Measurements from ENCODE around the gene IP6K1. TPM values are rescaled to one million over a fixed set of nuclear protein-coding genes. Genes with fewer than 3 reads are reported as not detected.

IP6K1 gene
- total and polyA plus RNA-seq, 11 donors, result 8.9 to 36.6 (median 20.4) TPM

DNA sequence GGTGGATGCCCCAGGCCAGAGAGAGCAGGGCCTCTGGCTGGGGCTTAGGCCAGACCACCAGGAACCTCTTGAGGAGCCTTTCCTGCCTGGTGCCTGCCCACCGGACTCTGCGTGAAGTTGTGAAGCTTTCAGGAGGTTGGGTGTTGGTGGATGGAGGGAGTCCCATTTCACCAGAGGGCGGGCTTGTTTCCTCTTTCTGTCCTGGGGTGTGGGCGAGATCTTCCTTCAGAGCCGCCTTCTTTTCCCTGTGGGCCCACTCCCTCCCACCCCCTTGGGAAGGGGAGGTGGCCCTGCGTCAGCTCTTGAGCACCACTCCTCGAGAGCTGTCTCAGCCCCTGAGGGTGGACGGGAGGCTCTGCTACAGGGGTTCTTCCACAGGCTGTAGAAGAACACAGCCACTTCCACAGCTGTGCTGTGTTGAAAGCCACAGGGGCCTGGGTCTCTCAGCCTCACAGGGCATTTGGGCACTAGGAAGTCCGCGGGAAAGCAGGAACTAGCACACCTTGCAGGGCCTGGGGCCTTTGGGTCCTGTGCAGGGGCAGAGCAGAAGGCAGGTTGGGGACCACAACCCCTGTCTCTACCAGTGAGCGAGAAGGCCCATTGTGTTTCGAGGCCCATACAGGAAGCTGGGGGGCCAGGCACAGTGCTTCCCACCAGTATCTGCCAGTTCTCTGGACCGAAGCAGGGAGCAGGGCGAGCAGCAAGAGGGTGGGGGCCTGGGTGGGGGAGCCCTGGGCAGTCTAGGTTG lies 69.0 kb downstream of the IP6K1 start:
- H3K4me3 ChIP-seq, result no peak overlapping the region
- H3K27ac ChIP-seq, result no peak overlapping the region
- peaks cover 2 to 61% (median 39%) of the 10 kb centered on the region in 9 donors for H3K36me3 ChIP-seq
- ATAC-seq (no peak), DNase-seq (peak in 2 of 5 donors; percentile 21 to 40)
- TF ChIP-seq, protein P1, sequence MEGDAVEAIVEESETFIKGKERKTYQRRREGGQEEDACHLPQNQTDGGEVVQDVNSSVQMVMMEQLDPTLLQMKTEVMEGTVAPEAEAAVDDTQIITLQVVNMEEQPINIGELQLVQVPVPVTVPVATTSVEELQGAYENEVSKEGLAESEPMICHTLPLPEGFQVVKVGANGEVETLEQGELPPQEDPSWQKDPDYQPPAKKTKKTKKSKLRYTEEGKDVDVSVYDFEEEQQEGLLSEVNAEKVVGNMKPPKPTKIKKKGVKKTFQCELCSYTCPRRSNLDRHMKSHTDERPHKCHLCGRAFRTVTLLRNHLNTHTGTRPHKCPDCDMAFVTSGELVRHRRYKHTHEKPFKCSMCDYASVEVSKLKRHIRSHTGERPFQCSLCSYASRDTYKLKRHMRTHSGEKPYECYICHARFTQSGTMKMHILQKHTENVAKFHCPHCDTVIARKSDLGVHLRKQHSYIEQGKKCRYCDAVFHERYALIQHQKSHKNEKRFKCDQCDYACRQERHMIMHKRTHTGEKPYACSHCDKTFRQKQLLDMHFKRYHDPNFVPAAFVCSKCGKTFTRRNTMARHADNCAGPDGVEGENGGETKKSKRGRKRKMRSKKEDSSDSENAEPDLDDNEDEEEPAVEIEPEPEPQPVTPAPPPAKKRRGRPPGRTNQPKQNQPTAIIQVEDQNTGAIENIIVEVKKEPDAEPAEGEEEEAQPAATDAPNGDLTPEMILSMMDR (IDR thresholded peaks at IDR 0.05), result no peak
- TF ChIP-seq POLR2A (IDR thresholded peaks at IDR 0.05), result no peak
- intact Hi-C loops (cut with DNase I), result loop anchor here in 2 of 10 donors (10.0 kb wide), 2 partner anchors 117 to 187 kb away; partner anchors contain the start of gene MST1R (in 1 of the 2)
- no peaks in the 10 kb centered on the region for H3K9me3 ChIP-seq
- WGBS, 4 donors, result 84 to 92% (median 89%) methylated on average over 13 to 14 of the region's 14 CpGs
- H3K27me3 ChIP-seq, result no peaks in the 10 kb centered on the region
- H3K4me1 ChIP-seq, result peaks cover 6 to 27% (median 13%) of the 10 kb centered on the region in 12 donors

GRCh38 chr3:49716691-49717210 lies 69.6 kb downstream of the IP6K1 start:
- Histone ChIP-seq H3K4me1 (peaks cover 6 to 23% (median 12%) of the 10 kb centered on the region in 12 donors), H3K4me3 (no peak overlapping the region), H3K36me3 (peaks cover 2 to 59% (median 33%) of the 10 kb centered on the region in 9 donors), H3K9me3 (no peaks in the 10 kb centered on the region), H3K27ac (no peak overlapping the region), H3K27me3 (no peaks in the 10 kb centered on the region)
- DNase-seq (peak in 2 of 5 donors; percentile 24 to 48), ATAC-seq (no peak)
- intact Hi-C loops (cut with DNase I), result loop anchor here in 2 of 10 donors (10.0 kb wide), 2 partner anchors 118 to 188 kb away; partner anchors contain the start of gene MST1R (in 1 of the 2)
- WGBS, 4 donors, result 90 to 97% (median 93%) methylated on average over 13 to 16 of the region's 16 CpGs
- TF ChIP-seq, protein P1 (IDR thresholded peaks at IDR 0.05), result no peak
- TF ChIP-seq POLR2A (IDR thresholded peaks at IDR 0.05), result no peak

- H3K36me3 ChIP-seq, result peaks cover under 1 to 59% (median 30%) of the 10 kb centered on the region in 9 donors
- ATAC-seq (no peak), DNase-seq (peak in 2 of 5 donors; percentile 16 to 34)
- TF ChIP-seq POLR2A (IDR thresholded peaks at IDR 0.05), result no peak
- TF ChIP-seq, protein P1 (IDR thresholded peaks at IDR 0.05), result no peak
- H3K9me3 ChIP-seq, result no peaks in the 10 kb centered on the region
- H3K4me3 ChIP-seq, result no peak overlapping the region
- H3K4me1 ChIP-seq, result peaks cover 6 to 23% (median 12%) of the 10 kb centered on the region in 12 donors
- intact Hi-C loops (cut with DNase I), result loop anchor here in 2 of 10 donors (10.0 kb wide), 2 partner anchors 119 to 189 kb away; partner anchors contain the start of gene MST1R (in 1 of the 2)
- 94 to 96% (median 95%) methylated on average over 3 to 7 of the region's 7 CpGs; no CpG with 5 or more reads in 1 of the 4 donors for WGBS, 4 donors
- no peak overlapping the region for H3K27ac ChIP-seq
- no peaks in the 10 kb centered on the region for H3K27me3 ChIP-seq
These were observed 70.2 kb downstream of the IP6K1 start for GRCh38 chr3:49716169-49716568.

- H3K27me3 ChIP-seq, result no peaks in the 10 kb centered on the region
- DNase-seq (peak in 2 of 5 donors; percentile 27 to 44), ATAC-seq (no peak)
- peaks cover 0 to 56% (median 28%) of the 10 kb centered on the region in 9 donors for H3K36me3 ChIP-seq
- 91 to 94% (median 93%) methylated on average over 6 to 13 of the region's 13 CpGs for WGBS, 4 donors
- peaks cover 6 to 23% (median 12%) of the 10 kb centered on the region in 12 donors for H3K4me1 ChIP-seq
- no peak overlapping the region for H3K4me3 ChIP-seq
- H3K9me3 ChIP-seq, result no peaks in the 10 kb centered on the region
- intact Hi-C loops (cut with DNase I), result loop anchor here in 2 of 10 donors (10.0 kb wide), 2 partner anchors 119 to 189 kb away; partner anchors contain the start of gene MST1R (in 1 of the 2)
- no peak overlapping the region for H3K27ac ChIP-seq
- TF ChIP-seq POLR2A (IDR thresholded peaks at IDR 0.05), result no peak
- TF ChIP-seq, protein P1 (IDR thresholded peaks at IDR 0.05), result no peak
These were observed 70.7 kb downstream of the IP6K1 start for GRCh38 chr3:49715611-49716121.
